ENCODE measurements around the gene BSN.
A peak's percentile ranks its signal among the peaks of the same experiment; 100 is the strongest.

Gene BSN

DNA sequence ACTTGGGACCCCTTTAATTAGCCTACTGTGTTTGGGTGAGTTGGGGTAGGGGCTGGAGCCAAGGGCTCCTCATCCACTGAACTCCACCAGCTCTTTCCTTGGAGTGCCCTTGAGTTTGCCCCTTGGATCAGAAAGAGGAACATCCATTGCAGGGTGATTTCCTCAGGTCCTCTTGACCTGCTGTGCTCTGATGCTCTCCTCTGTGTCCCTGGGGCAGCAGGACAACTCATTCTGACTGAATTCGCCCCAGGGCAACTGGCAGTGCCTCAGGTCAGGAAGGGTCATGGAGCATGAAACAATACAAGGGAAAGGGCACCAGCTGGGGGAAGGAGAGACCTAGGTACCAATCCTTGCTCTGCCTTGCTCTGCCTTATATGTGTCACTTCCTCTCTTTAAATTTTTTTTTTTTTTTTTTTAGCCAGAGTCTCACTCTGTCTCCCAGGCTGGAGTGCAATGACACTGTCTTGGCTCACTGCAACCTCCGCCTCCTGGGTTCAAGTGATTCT is 47.8 kb downstream of the BSN start:
- no peak for DNase-seq (ENCODE audit: low read depth, low spot score)

DNA sequence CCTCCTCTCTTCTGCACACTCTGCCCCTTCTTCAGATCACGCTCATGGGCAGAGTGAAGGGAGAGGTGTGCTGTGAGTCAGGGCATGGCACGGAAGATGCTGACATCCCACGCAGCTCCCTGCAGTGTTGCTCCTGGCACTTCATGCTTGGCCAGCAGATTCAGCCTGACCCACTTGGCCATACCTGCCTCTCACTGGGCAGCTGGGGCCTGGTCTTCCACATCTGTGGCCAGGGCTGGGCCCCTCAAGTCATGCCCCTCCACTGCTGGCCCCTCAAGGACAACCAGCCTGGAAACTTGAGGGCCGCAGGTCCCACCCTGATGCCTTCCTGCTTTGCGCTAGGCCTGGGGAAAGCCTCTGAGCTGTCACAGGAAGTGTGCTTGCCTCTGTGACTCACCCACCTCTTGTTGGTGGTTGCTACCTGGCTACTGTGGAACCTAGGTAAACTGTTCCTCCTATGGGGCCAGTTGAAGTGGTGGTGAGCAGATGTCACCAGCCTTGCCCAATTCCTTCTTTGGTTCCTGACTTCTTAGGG is 48.7 kb downstream of the BSN start:
- no peak for DNase-seq (ENCODE audit: low read depth, low spot score)

DNA sequence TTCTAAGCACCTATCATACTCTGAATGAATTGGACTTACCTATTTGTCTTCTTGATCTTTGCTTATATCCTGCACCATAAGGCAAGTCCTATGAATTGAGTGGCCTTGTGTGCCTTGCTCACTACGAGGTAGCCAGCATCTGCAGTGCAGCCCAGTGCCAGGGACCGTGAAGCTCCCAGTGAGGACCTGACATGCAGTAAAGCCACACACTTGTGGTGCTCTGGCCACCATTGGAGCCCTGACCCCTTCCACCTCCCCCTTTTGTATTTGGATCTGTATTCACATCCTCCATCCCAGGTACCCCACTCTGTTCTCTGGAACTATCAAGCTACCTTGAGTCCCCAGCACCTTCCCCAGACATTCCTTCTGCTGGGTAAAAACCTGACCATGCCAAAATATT is 52.1 kb downstream of the BSN start:
- no peak for DNase-seq (ENCODE audit: low read depth, low spot score)

DNA sequence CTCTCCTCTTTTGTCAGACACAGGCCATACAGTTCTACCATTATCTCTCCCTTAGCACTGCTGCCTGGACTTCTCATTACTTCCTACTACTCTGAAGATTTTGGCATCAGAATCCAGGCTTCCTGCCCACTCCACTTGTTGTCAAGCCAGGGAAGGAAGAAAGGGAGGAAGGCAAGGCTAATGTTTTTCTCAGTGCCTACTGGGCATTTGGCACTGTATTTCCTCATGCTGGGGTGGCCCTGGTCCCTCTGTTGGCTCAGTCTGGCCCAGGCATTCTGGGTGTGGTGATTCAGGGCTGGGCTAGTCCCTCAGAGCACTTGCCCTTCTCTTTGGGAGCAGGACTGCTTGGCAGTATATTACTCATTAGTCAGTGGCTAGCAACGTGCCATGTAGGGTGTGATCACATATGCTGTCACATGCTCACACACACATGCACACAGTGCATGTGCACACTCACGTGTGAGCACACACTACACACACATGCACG is 52.9 kb downstream of the BSN start:
- no peak for DNase-seq (ENCODE audit: low read depth, low spot score)

DNA sequence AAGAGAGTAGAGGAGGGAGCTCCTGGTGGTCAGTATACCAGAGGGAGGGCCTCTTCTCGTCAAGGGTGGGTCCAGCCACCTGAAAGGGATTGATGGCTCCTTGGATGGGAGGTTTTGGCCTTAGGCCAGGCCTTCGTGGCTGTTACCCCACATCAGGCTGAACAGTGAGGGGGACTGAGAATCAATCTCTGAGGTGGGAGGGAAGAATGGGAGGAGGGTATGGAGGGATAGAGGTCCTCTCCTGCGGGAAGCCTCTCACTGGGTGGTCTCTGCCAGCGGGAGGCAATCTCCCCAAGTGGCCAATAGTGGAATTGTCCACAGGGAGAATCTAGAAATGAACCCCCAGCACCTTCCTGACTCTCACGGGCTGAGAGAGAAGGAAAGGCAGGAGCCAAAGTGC is 53.5 kb downstream of the BSN start:
- no peak for DNase-seq (ENCODE audit: low read depth, low spot score)

DNA sequence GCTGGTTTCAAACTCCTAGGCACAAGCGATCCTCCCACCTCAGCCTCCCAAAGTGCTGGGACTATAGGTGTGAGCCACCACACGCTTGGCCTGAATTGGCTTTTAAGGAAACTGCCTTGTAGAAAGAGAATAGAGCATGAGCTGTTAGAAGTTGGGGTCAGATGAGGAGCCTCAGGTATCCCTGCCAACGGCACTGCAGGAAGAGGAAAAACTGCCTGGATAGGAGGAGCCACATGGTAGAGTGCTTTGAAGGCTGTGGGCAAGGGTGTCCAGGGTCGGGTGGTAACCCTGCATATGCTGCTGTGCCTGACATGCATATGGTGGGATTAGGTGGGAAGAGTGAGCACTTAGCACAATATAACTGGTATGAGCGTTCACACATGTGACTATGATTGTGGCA is 55.0 kb downstream of the BSN start:
- no peak for DNase-seq (ENCODE audit: low read depth, low spot score)

DNA sequence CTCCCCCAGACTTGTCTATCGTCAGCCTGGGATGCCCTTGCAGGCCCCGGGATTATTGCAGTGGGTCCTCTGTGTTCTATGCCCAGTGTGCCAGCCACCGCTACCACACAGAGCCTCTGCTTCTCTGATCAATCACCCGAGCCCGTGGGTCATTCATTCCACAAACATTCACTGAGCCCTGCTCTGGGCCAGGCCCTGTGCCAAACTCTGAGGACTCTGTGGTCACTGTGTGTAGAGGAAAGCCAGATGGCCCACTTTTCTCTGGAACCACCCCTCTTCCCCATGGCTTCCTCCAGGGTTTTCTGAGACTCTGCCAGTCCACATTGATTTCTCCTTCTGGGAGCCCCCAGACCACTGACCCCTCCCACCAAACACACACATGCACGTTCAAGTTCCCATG is 55.5 kb downstream of the BSN start:
- DNase-seq (ENCODE audit: low read depth, low spot score), result no peak

DNA sequence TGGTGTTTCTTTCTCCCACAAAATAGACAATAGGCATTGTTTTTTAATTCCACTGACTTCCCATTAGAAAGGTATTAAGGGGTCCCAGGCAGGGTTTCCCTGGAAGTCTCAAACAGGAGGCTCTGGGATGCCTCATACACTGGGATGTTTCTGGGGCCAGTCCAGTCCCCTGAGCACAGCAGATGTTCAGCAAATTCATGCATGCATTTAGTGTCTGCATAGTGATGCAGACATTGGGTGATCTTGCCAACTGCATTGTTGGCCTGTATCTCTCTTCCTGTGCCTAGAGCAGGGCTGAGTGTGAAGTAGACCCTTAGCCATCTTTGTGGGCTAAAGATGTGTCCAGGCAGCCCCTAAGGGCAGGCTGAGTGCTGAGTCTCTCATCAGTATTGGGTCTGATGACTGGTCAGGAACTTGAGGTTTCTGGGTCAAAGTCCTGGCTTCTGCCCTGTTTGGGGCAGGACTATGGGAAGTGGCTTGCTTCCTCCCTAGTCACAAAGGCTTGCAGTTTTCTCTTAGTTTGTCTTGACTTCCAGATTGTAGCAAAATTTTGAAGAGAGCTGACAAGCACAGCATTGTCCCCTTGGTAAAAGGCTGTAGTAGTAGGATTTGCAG is 56.5 kb downstream of the BSN start:
- DNase-seq (ENCODE audit: low read depth, low spot score), result no peak

DNA sequence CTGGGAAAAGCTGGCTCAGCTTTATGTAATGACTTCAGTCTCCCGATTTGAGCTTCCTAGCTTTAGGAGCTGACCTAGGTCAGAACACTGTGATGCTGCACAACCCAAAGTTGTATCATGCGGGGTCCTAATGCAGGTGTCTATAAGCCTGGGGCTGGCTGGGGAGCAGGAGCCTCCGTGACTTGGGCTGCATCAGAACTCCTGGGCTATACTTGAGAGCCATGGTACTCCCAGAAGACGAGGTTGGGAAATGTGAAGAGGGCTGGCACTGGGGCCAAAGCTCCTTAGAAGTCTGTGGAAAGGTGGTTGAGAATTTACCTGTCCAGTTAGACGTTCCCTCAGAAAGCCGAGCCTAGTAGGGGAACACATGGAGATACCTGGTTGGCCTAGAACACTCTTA is 57.0 kb downstream of the BSN start:
- DNase-seq (ENCODE audit: low read depth, low spot score), result no peak

DNA sequence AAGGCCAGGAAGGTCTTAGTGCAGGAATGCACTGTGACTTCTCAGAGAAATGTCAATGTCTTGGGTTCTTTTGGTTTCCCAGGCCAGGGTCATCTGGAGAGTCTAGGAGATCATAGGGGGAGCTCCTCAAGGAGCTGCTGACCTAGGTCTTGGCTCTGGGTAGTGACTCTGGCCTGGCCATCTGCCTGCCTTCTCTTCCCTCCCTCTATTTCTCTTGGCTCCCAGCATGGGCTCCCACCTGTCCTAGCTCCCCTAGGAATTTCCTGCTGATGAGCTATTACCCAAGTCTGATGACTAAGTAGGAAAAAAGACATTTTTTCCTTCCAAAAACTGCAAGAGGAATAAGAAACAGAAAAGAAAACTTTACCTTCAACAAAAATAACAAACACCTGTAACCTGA is 57.4 kb downstream of the BSN start:
- no peak for DNase-seq (ENCODE audit: low read depth, low spot score)

DNA sequence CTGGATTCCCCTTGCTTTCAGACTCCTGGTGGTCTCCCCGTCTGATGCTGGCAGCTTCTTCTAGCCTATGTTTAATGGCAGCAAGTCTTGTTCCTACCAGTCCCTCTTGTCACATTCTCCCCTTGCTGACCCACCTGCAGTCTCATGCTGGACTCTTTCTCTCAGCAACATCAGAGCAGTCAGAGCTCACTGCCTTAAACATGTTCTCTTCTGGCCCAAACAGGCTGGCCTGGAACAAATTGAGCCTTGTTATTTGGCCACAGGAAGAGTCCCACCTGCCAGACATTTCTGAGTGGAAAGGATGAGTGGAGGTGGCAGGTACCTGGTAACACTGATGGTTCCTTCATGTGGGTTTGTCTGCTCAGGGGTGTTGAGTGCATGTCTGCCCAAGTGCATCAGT is 60.7 kb downstream of the BSN start:
- no peak for DNase-seq (ENCODE audit: low read depth, low spot score)

DNA sequence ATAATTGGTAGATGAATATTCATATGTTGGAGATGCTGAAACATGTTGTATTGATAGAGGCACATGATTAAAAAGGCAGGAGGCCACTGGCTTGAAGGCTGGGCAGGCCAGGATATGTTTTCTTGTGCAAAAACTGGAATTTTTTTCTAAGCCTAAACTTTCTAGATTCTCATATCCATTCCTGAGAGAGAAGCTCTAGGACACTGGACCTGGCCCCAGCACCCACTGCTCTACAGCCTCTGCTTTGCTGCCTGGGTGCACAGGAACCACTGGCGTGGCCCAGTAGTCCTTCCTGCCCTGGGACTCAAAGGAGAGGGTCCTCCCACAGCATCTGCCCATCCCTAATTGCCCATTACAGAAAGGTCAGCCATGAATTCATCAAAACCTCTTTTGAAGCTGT is 61.8 kb downstream of the BSN start:
- DNase-seq (ENCODE audit: low read depth, low spot score), result no peak

DNA sequence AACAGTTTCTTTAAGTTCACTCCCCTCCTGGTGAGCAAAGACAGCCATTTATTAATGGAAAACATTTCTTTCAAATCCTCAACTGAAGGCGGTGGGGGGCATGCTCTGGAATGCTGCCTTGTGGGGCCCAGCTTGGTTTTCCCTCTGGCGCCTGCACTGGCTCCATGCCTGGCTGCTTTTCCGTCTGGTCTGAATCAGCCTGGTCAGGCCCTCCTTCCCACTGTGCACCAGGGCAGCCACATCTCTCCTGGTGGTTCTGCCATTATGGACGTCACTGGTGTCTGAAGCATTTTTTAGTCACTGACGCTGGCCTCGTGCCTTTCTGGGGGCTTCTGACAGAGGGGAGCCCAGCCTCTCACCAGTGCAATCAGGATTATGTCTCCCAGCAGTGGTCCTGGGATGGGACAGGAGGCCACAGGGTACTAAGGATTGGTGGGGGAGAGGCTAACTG is 62.2 kb downstream of the BSN start:
- peak; percentile 44 for DNase-seq (ENCODE audit: low read depth, low spot score)

DNA sequence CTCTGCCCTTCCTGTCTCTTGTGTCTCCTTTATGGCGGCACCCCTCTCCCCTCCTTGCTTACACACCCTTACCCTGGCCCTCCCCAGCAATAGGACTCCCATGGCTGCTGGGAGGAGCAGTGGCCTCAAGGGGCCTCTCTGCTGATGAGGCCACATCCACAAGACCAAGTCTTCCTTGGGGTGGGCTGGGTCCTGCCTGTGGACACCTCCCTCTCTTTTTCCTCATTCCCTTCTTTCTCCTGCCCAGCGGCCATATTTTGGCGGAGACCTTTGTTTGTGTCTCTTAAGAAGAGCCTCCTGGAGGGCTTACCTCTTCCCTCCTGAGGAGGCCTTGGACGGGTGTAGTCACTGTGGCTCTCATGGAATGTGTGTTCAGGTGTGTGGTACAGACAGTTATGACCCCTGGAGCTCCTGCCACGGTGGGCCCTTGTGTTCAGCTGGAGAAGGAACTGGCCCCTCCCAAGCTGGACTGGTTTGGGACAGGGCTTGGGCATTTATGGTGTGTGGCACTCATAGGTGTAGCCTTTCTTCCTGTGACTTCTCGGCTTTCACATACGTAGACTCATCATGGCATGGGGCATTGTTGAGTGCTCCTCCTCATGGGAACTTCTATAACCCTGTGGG is 63.2 kb downstream of the BSN start:
- DNase-seq (ENCODE audit: low read depth, low spot score), result no peak

DNA sequence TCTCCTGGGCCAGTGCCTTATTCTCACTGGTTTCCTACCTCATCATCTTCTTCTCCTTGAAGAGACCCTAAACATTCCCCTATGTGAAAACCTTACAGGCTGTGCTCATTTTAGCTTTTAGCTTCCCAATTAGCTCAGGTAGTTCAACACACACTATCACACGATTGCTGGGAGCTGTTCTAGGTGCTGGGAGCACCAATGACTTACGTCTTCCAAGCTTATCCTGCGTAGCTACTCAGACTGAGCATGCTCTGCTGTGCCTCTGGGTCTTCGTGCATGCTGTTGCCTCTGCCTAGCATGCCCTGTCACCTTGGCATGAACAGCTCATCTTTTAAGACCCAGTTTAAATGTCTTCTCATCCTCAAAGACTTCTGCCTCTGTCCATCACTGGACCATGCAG is 64.1 kb downstream of the BSN start:
- DNase-seq (ENCODE audit: low read depth, low spot score), result no peak

DNA sequence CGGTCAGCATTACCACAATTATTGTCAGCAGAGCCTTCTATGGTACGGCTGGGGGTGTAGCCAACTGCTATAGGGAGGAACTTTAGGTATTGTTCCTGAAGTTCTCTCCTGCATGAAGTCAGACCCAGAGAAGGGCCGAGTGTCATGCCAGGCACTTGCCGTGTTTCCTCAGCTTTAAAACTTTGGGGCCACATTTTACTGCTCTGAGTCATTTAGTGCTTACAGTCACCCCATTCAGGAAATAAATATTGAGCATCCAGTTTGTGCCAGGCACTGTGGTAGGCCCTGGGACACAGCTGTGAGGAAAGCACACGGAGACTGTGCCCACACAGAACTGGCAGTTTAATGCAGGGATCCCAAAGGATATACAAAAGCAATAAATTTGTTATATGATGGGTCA is 65.4 kb downstream of the BSN start:
- no peak for DNase-seq (ENCODE audit: low read depth, low spot score)

DNA sequence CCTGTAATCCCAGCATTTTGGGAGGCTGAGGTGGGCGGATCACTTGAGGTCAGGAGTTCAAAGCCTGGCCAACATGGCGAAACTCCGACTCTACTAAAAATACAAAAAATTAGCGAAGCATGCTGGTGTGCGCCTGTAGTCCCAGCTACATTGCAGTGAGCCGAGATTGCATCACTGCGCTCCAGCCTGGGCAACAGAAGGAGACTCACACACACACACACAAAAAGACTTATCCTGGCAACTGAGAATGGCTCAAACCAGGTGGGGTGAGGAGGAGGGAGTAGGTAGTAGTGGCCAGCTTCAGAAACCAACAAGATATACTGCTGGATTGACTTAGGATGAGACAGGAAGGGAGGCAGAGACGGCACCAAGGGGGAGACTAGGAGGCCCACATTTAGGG is 66.5 kb downstream of the BSN start:
- no peak for DNase-seq (ENCODE audit: low read depth, low spot score)

DNA sequence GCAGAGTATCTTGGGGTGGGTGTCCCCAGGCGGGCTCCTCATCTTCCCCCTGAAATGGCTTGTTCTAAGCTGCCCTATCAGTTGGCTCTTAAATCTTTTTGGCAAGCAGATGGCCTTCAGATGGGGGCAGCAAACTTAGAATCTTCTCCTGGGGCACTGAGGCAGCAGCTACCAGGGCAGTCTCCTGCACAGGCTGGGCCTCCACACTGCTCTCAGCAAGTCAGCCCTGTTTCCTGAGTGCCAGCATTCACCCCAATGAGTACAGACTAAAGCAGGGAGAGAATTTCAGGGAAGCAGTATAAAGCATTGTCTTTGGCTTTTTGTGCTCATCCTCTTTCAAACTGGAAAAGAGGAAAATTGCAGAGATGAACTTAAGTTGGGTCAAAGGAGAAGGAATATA is 68.8 kb downstream of the BSN start:
- DNase-seq (ENCODE audit: low read depth, low spot score), result no peak

DNA sequence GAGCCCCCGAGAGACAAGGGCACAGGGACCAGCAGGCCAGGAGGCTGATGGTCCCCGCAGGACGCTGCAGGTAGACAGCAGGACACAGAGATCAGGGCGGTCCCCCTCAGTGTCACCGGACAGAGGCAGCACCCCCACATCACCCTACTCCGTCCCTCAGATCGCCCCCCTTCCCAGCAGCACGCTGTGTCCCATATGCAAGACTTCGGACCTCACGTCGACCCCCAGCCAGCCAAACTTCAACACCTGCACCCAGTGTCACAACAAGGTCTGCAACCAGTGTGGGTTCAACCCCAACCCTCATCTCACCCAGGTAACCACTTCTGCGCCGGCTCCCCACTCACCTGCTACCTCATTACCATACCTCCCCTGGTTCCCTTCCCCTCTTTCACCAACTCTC is 70.8 kb downstream of the BSN start:
- DNase-seq (ENCODE audit: low read depth, low spot score), result no peak

DNA sequence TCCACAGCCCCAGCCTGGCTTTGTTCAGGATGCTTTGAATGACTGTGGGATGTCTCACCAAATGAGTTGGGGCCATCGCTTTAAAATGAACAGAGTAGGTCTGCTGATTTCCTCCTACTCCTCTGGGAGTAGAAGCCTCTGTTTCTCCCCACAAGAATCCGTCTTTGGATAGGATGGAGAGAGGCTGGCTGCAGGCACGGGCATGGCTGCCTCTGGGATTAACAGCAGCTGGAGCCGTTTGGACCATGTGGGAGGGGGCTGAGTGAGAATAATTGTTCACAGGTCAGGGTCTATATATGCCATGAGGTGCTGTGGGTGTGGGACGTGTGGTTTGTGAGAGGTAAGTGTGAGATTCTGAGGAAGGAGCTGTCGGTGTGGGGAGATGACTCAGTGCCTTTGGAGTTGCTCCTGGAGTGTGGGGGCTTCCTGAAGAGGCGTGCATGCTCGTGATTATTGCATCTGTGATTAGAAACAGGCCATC is 71.9 kb downstream of the BSN start:
- no peak for DNase-seq (ENCODE audit: low read depth, low spot score)

DNA sequence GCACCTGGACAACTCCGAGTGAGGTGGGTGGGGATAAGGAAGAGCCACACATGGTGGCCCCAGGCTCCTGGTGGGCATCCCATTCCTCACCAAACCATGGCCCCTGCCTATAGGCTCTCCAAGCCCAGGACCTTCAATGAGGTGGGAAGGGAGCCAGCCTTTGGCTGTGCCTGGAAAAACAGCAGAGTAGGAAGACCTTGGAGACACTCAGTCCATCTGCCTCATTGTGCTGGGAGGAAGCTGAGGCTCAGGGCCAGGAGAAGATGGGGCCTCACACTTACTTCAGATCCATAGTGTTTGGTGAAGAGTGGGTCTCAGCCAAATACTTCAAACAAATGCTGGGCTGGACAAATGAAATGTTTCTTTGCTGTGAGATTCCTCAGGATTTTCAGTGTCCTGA is 72.5 kb downstream of the BSN start:
- no peak for DNase-seq (ENCODE audit: low read depth, low spot score)

DNA sequence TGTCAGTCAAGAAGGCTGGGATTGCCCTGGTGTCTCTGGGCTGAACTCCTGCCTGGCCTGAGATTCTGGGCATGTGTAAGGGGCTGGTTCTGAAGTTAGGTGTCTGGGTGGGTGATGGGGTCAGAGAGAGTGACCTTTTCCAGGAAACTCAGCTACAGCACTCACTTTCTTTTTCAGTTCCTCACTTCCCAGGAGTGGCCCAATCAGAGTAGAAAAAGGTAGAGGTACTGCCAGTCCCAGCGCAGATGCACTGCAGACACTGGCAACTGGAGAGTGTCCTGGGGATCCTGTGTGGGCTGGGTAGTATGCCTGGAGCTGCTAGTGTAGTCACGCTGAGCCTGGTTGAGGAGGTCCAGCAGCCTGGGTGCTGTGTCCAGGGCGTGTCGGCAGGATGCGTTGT is 73.4 kb downstream of the BSN start:
- DNase-seq (ENCODE audit: low read depth, low spot score), result no peak

DNA sequence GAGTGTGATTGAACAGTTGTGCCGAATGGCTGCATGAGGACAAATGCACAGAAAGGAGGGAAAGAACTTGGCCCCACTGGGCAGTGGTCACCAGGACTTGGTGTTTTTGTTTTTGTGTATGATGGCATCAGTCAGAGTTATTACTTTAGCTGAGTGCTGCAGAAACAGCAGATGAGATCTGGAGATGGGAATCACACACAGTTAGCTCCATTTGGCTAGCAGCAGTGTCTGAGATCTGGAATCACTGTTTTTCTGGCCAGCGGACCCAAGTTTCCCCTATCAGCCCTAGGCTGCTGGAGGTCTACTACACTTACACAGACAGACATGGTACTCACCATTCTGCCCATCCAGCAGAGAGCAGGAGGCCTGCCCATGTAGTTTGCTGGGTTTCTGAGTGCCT is 74.0 kb downstream of the BSN start:
- DNase-seq (ENCODE audit: low read depth, low spot score), result no peak

Measured in ELF-1 (cell line).